OCI-LY7 (cell line): ENCODE data around the gene KDM2A.

Experiments used
- CTCF ChIP-seq: fragments of 200-600 bp; sonication (generic); conservative IDR thresholded peaks from 2 replicates; pipeline ENCODE4 v1.5.1; 2014; ENCODE audit warnings: mild to moderate bottlenecking, antibody characterized with exemption, low read length, moderate library complexity, mixed read lengths
- EZH2phosphoT487 ChIP-seq: fragments of 200-600 bp; sonication (generic); IDR thresholded peaks from 2 replicates; pipeline ENCODE4 v1.6.1; 2018; ENCODE audit warnings: low read depth, borderline replicate concordance, mild to moderate bottlenecking, mixed run types, antibody characterized with exemption, low read length, moderate library complexity, mixed read lengths

- TF ChIP-seq EZH2phosphoT487: no peak
- no peak for TF ChIP-seq CTCF
These were observed 108.7 kb downstream of the KDM2A start for GRCh38 chr11:67227726-67228125.
